ENCODE measurements around the gene SPATA7. TPM values are rescaled to one million over a fixed set of nuclear protein-coding genes. Genes with fewer than 3 reads are reported as not detected.
A peak's percentile ranks its signal among the peaks of the same experiment; 100 is the strongest.

SPATA7 gene
- total and polyA plus RNA-seq, 9 of the 15 experiments (the other 6 are each of a cell fraction or from before 2014, with no cell fraction given): 0.80 to 3.3 (median 2.5) TPM

DNA sequence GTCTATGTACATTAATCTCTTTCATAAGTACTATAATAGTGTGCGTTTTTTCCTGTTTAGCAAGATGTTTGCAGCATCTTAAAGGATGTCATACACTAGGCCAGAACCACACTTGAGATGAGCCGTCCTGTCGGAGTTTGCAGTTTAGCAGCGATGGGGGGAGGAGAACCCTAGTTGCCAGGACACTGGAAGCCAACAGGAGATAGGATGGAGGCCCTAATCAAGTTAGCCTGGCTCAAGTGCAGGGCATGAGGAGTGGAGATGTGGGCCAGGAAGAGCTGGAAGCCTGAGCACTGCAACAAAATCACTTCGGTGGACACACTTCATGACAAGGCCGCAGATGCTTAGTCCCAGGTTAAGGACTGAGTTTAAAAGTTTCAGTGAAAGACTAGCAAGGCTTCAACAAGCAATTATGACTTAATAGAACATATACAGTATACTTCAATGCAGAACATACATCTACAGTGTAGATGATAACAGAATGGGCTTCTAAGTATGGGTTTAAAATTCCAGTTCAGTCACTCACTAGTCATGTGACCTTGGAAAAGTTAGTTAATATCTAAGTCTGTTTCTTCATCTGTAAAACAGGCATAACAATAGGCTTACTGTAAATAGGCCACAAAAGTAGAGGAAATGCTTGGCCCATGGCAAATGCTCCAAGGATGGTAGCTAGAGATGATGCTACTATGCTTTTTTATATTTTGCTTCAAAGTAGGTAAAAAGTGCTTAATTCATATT is 92.2 kb downstream of the SPATA7 start:
- Histone ChIP-seq H3K27me3 (ENCODE audit: control insufficient read depth in 2 of 2, insufficient read depth in 2 of 2, low read length in 2 of 2) (no peaks in the 10 kb centered on the region), H3K9me1 (ENCODE audit: control insufficient read depth, insufficient read depth, low read length) (no peaks in the 10 kb centered on the region), H3K79me2 (ENCODE audit: control insufficient read depth, insufficient read depth, low read length) (no peaks in the 10 kb centered on the region), H3K36me3 (ENCODE audit: control insufficient read depth, insufficient read depth, low read length) (no peaks in the 10 kb centered on the region), H3K9me3 (replicated peaks; ENCODE audit: control insufficient read depth, insufficient read depth, low read depth, low read length) (no peaks in the 10 kb centered on the region), H2AFZ (ENCODE audit: low read depth, low read length) (no peak overlapping the region), H3K27ac (ENCODE audit: extremely low read depth, low read depth, low read length) (no peak overlapping the region), H3K4me2 (ENCODE audit: insufficient read depth, low read length) (no peak overlapping the region), H3K4me3 (no peak overlapping the region), H3K9ac (ENCODE audit: insufficient read depth in 1 of 2, low read depth in 2 of 2, low read length in 2 of 2) (no peak overlapping the region), H4K20me1 (replicated peaks; ENCODE audit: control insufficient read depth, insufficient read depth, low read length) (no peaks in the 10 kb centered on the region), H3K4me1 (replicated peaks in 1 of 2; ENCODE audit: control insufficient read depth in 2 of 2, insufficient read depth in 2 of 2, low read length in 2 of 2) (no peaks in the 10 kb centered on the region)
- TF ChIP-seq, protein P1, sequence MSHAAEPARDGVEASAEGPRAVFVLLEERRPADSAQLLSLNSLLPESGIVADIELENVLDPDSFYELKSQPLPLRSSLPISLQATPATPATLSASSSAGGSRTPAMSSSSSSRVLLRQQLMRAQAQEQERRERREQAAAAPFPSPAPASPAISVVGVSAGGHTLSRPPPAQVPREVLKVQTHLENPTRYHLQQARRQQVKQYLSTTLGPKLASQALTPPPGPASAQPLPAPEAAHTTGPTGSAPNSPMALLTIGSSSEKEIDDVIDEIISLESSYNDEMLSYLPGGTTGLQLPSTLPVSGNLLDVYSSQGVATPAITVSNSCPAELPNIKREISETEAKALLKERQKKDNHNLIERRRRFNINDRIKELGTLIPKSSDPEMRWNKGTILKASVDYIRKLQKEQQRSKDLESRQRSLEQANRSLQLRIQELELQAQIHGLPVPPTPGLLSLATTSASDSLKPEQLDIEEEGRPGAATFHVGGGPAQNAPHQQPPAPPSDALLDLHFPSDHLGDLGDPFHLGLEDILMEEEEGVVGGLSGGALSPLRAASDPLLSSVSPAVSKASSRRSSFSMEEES (CRISPR knock-in tag; IDR thresholded peaks at IDR 0.05): peak; percentile 61
- TF ChIP-seq PCBP1 (IDR thresholded peaks at IDR 0.05; ENCODE audit: low read depth, low read length, poor library complexity, severe bottlenecking): no peak
- FAIRE-seq: no peak
- 62% methylated on average over 6 of the region's 6 CpGs for WGBS (ENCODE audit: insufficient coverage, low coverage, missing lambda C conversion rate)
- in situ Hi-C loops (cut with MboI): loop anchor here (25.0 kb wide), 1 partner anchor 535 kb away; no protein-coding TSS in a partner anchor
- intact Hi-C loops (cut with micrococcal nuclease): no loop called here
- ChIA-PET POLR2A (no interaction called here), CTCF (ENCODE audit: low intra/inter-chr PET ratio) (no interaction called here)
- no TSS peak for BruUV-seq (replicated peaks)
- ATAC-seq: no peak
- no peak for DNase-seq (ENCODE audit: extremely low read depth in 1 of 4, low spot score in 3 of 4)

DNA sequence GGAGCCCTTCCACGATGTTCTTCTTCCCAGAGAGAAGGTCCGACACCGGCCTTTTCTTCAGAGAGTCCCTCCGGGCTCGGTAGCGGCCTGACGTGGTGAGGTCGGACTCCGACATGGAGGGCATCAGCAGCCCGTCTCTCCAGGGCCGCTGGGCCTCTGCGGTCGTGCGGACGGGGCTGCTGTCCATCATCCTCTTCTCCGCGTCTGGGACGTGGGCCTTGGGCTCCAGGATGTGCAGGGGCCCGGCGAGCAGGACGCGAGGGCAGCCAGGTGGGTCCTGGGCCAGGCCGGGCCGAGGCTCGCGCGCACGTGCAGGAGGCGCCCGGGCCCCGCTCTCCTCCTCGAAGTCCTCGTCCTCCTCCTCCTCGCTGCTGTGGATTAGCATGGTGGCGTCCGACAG is 93.5 kb downstream of the SPATA7 start:
- ATAC-seq (no peak), DNase-seq (ENCODE audit: extremely low read depth in 1 of 4, low spot score in 3 of 4) (no peak), FAIRE-seq (no peak)
- TF ChIP-seq LEF1 (IDR thresholded peaks at IDR 0.05) (no peak), RFX1 (IDR thresholded peaks at IDR 0.05) (no peak), BRD4 (IDR thresholded peaks at IDR 0.05) (no peak), MCM5 (IDR thresholded peaks at IDR 0.05; ENCODE audit: low read depth) (no peak), ZNF780A (CRISPR knock-in tag; IDR thresholded peaks at IDR 0.05) (no peak), ZNF445 (CRISPR knock-in tag; IDR thresholded peaks at IDR 0.05; ENCODE audit: low read depth) (no peak), HLTF (IDR thresholded peaks at IDR 0.05) (no peak)
- TF ChIP-seq, protein P2, sequence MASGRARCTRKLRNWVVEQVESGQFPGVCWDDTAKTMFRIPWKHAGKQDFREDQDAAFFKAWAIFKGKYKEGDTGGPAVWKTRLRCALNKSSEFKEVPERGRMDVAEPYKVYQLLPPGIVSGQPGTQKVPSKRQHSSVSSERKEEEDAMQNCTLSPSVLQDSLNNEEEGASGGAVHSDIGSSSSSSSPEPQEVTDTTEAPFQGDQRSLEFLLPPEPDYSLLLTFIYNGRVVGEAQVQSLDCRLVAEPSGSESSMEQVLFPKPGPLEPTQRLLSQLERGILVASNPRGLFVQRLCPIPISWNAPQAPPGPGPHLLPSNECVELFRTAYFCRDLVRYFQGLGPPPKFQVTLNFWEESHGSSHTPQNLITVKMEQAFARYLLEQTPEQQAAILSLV (tag; IDR thresholded peaks at IDR 0.05): no peak
- TF ChIP-seq, protein P3, sequence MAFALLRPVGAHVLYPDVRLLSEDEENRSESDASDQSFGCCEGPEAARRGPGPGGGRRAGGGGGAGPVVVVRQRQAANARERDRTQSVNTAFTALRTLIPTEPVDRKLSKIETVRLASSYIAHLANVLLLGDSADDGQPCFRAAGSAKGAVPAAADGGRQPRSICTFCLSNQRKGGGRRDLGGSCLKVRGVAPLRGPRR (CRISPR knock-in tag; IDR thresholded peaks at IDR 0.05): no peak
- POLR2A ChIA-PET: no interaction called here
- BruUV-seq (replicated peaks): no TSS peak
- H3K4me3 ChIP-seq: no peak overlapping the region
- no peaks in the 10 kb centered on the region for H3K79me2 ChIP-seq (ENCODE audit: control insufficient read depth, insufficient read depth, low read length)
- H3K27ac ChIP-seq (ENCODE audit: extremely low read depth, low read depth, low read length): no peak overlapping the region
- H4K20me1 ChIP-seq (replicated peaks; ENCODE audit: control insufficient read depth, insufficient read depth, low read length): no peaks in the 10 kb centered on the region
- no peak overlapping the region for H3K9ac ChIP-seq (ENCODE audit: insufficient read depth in 1 of 2, low read depth in 2 of 2, low read length in 2 of 2)
- H3K9me1 ChIP-seq (ENCODE audit: control insufficient read depth, insufficient read depth, low read length): no peaks in the 10 kb centered on the region
- H3K4me2 ChIP-seq (ENCODE audit: insufficient read depth, low read length): no peak overlapping the region
- no peak overlapping the region for H2AFZ ChIP-seq (ENCODE audit: low read depth, low read length)
- H3K36me3 ChIP-seq (ENCODE audit: control insufficient read depth, insufficient read depth, low read length): no peaks in the 10 kb centered on the region
- no peaks in the 10 kb centered on the region for H3K4me1 ChIP-seq (replicated peaks in 1 of 2; ENCODE audit: control insufficient read depth in 2 of 2, insufficient read depth in 2 of 2, low read length in 2 of 2)
- CTCF ChIA-PET (ENCODE audit: low intra/inter-chr PET ratio): no interaction called here
- H3K9me3 ChIP-seq (replicated peaks; ENCODE audit: control insufficient read depth, insufficient read depth, low read depth, low read length): no peaks in the 10 kb centered on the region
- in situ Hi-C loops (cut with MboI) (loop anchor here (25.0 kb wide), 1 partner anchor 533 kb away; no protein-coding TSS in a partner anchor), intact Hi-C loops (cut with micrococcal nuclease) (no loop called here)
- no peaks in the 10 kb centered on the region for H3K27me3 ChIP-seq (ENCODE audit: control insufficient read depth in 2 of 2, insufficient read depth in 2 of 2, low read length in 2 of 2)
- WGBS (ENCODE audit: insufficient coverage, low coverage, missing lambda C conversion rate): 93% methylated on average over 3 of the region's 36 CpGs
